Stimulated activated naive CD4-positive, alpha-beta T cell (primary cell): Measurements from ENCODE around the gene ZNF662.
A peak's percentile ranks its signal among the peaks of the same experiment; 100 is the strongest.

Experiments
- DNase-seq, 6 experiments: peaks; one replicate each; lab custom pipeline; 2025; lab: John Stamatoyannopoulos, UW

Gene ZNF662

DNA sequence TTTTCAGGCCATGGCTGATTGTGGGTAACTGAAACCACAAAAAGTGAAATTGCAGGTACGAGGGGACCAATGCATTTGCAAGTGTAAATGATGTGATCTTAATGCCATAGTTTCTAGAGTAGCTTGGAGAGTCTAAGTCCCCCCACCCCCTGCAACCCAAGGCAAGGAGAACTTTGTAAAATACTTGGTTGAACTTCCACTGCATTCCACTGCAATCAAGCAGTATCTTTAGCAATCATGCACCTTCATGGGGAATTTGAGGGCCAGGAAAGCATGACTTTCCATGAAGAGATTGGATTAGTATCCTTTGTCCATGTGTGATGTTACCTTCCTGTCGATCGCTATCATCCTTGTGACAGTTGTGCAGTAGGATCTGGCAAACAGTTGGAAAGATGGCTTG, 18.9 kb upstream of the ZNF662 start:
- no peak for DNase-seq

DNA sequence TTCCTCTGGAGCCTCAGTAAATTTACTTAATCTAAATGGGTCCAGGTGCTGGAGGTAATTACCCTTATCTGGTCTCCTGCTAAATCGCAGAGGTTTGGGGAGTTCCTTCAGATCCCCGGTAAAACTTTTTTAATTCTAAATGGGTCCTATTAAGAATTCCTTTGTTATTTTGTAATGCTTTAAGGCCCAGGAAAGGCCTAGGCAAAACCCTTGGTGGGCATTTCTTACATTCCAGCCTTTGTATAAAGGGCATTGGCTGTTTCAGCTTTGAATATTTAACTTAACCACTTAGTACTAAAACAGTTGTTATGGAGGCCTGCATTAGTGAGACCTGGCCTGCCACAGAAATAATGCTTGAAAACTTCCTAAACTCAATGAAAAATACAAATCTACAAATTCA, 14.9 kb upstream of the ZNF662 start:
- DNase-seq, result no peak

DNA sequence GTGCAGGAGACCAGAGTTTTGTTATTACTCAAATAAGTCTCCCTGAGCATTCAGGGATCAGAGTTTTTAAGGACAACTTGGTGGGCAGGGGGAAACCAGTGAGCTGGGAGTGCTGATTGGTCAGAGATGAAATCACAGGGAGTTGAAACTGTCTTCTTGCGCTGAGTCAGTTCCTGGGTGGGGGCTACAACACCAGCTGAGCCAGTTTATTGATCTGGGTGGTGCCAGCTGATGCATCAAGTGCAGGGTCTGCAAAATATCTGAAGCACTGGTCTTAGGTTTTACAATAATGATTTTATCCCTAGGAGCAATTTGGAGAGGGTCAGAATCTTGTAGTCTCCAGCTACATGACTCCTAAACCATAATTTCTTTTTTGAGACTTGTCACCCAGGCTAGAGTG, 13.8 kb upstream of the ZNF662 start:
- no peak for DNase-seq

DNA sequence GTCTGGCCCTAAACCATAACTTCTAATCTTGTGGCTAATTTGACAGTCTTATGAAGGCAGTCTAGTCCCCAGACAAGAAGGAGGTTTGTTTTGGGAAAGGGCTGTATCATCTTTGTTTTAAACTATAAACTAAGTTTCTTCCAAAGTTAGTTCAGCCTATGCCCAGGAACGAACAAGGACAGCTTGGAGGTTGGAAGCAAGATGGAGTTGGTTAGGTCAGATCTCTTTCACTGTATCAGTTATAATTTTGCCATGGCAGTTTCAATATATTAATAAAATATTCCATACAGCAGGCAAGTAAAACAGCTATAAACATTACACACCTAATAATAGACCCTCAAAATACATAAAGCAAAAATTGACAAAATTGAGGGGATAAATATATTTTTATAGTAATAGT, 13.1 kb upstream of the ZNF662 start:
- DNase-seq, result no peak

GRCh38 chr3:42894698-42895579, 11.0 kb upstream of the ZNF662 start:
- no peak for DNase-seq

DNA sequence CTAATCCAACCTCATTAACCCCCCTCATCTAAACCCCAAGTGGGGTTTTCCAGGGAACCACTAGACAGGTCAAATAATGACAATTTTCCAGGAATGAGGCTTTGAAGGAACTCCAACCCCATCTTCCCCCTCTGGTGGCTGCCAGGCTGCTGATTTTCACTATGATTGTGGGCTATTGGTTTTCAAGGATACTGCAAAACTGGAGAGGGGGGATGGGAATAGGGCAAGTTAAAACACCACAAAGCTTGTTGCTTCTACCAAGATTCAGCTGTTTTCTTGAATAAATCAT, 10.4 kb upstream of the ZNF662 start:
- DNase-seq, result no peak

- DNase-seq, result no peak
These were observed 6.9 kb upstream of the ZNF662 start for GRCh38 chr3:42898896-42899675.

GRCh38 chr3:42900226-42901072, 5.5 kb upstream of the ZNF662 start:
- DNase-seq, result no peak

GRCh38 chr3:42901073-42901415, 4.9 kb upstream of the ZNF662 start:
- no peak for DNase-seq

DNA sequence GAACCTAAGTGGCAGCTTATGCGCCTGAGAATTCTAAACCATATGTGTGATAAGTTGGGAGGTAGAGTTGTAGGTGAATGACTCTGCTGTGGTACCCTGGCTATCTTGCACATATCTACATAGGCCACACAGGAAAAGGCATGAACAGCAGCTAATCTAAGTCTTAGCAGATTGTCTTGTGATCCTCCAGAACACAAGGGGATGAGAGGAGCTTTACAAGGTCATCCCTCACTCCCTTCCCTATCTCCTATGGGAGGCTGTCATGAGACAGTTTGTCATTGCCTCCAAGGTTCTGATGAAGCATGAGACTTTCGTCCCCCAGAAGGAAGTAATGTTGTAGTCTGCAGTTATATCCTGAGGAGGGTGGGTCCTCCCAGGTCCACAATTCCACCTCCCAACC, 3.7 kb upstream of the ZNF662 start:
- DNase-seq, result no peak

GRCh38 chr3:42904076-42904475, 1.9 kb upstream of the ZNF662 start:
- DNase-seq, result no peak

- no peak for DNase-seq
These were observed 237 bp upstream of the ZNF662 start for GRCh38 chr3:42905740-42906069.

- DNase-seq, result no peak
These were observed 874 bp downstream of the ZNF662 start for GRCh38 chr3:42906848-42907183.

DNA sequence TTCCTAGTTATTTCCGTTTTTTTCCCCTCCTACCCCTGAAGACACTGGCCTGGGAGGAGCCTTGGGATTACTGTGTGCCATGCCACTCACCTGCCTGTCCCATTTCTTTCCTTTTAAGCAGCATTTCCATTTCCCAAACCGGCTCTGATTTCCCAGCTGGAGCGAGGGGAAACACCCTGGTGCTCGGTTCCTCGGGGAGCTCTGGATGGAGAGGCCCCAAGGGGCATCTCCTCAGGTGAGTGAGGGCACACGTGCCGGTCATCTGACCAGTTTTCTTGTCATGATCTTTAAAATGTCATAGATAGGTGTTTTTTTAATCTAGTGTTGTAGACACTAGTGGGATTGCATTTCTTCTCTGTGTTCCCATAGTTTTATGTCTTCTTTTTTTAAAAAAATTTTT, 2.7 kb downstream of the ZNF662 start:
- DNase-seq, result no peak

GRCh38 chr3:42911551-42911950, 5.6 kb downstream of the ZNF662 start:
- no peak for DNase-seq

DNA sequence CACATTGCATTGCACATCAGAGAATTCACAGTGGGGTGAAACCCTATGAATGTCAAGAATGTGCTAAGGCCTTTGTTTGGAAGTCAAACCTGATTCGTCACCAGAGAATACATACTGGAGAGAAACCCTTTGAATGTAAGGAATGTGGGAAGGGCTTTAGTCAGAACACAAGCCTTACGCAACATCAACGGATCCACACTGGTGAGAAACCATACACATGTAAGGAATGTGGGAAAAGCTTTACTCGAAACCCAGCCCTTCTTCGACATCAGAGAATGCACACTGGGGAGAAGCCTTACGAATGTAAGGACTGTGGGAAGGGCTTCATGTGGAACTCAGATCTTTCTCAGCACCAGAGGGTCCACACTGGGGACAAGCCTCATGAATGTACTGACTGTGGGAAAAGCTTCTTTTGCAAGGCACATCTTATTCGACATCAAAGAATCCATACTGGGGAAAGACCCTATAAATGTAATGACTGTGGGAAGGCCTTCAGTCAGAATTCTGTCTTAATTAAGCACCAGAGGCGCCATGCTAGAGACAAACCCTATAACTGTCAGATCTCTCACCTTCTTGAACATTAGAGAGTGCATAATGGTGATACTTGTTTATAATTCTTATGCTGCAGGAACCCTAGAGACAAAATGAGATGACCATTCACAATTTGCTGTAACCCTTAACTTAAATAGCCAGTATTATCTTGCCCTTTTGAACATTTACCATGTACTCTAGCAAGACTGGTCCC, 9.0 kb downstream of the ZNF662 start:
- no peak for DNase-seq

- DNase-seq, result no peak
These were observed 17.7 kb downstream of the ZNF662 start for GRCh38 chr3:42923606-42924005.

DNA sequence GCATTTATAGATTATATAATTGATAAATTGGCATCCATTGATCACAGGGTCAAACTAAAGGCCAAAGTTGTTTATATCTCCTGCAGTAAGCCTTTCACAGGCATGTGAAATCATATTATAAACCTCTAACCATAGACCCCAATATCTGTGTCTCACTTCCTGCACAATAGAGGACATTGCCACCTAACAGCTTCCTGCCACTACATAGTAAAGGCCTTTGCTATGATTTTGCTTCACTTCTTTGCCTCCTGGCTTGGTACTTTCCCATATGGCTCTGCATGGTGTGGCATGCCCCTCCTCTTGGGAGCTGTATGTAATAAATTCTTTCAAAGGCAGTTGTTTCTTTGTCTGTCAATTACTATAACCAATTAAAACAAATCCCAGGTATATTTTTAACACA, 20.4 kb downstream of the ZNF662 start:
- DNase-seq, result peak in 1 of 6 experiments; percentile 7

DNA sequence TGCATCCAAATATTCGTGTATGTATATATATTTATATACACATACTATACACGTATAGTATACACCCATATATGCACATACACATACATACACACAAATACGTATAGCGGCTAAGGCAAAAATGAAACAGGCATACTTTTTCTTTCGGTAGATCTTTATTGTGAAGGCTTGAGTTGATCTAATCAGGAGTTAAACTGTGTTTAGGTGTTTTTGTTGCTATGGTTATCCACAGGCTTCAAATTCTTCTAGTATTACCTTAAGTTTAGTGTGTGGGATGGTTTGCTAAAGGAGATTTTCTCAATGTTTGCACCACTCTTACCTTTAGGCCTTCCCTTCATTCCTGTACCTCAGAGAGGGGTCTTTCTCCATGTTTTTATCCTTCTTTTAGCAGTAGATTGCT, 28.2 kb downstream of the ZNF662 start:
- DNase-seq, result no peak

DNA sequence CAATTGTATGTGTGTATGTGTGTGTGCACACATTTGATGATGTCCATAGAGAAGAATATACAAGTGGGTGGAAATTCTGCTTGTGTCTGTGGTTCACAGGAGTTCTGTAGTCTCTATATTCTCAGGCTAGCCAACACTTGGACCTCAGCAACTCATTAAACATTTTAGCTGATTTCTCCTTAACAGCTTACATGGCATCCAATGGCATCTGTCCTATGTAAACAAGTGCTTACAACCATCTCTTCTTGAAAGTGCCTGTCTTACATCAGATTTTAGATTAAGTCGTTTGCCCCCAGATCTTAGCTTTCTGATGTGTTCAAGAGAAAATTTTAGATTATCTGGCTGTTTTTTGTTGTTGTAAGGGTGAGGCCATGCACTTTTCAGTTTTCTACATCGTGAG, 29.0 kb downstream of the ZNF662 start:
- DNase-seq, result no peak

- peak in 4 of 6 experiments; percentile 4 to 54 (median 22) for DNase-seq
These were observed 29.5 kb downstream of the ZNF662 start for GRCh38 chr3:42935472-42935871.
